ENCODE results near the gene ZFYVE26. TPM values are rescaled to one million over a fixed set of nuclear protein-coding genes. Genes with fewer than 3 reads are reported as not detected.
A peak's percentile ranks its signal among the peaks of the same experiment; 100 is the strongest.

The ZFYVE26 gene
- total RNA-seq, 2 experiments from 2014 or later = 28.2 to 30.1 TPM

GRCh38 chr14:67759916-67760315 is 56.5 kb downstream of the ZFYVE26 start:
- POLR2A ChIA-PET = no interaction called here
- no peak overlapping the region for H3K27ac Mint-ChIP-seq
- peaks cover 5% of the 10 kb centered on the region for H3K4me1 Mint-ChIP-seq
- DNase-seq (no peak), ATAC-seq (ENCODE audit: low read depth) (no peak)
- H3K27me3 Mint-ChIP-seq = no peaks in the 10 kb centered on the region
- H3K36me3 Mint-ChIP-seq = peaks cover 22% of the 10 kb centered on the region
- H3K9me3 Mint-ChIP-seq = no peaks in the 10 kb centered on the region
- H3K4me3 Mint-ChIP-seq = no peak overlapping the region

DNA sequence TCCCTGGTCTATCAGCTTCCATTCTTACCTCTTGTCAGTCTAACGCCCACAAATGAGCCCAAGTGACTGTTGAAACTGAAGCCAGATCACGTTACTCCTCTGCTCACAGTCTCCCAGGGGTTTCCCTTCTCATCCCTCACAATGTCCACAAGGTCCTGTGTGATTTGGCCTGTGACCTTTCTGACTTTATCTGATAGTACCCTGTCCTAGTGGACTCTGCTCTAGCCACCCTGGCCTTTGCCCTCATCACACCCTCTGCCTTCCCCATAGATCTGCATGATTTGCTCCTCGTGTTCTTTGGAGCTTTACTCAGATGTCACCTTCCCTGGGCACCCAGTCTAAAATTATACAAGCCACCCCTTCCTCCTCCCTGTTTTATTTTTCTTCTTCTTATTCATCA is 59.2 kb downstream of the ZFYVE26 start:
- POLR2A ChIA-PET = no interaction called here
- ATAC-seq (ENCODE audit: low read depth) (no peak), DNase-seq (no peak)
- Mint-ChIP-seq H3K4me1 (peaks cover 3% of the 10 kb centered on the region), H3K9me3 (no peaks in the 10 kb centered on the region), H3K27ac (no peak overlapping the region), H3K27me3 (no peaks in the 10 kb centered on the region), H3K36me3 (peaks cover 26% of the 10 kb centered on the region), H3K4me3 (no peak overlapping the region)

- POLR2A ChIA-PET = no interaction called here
- ATAC-seq (ENCODE audit: low read depth) = no peak
- peaks cover 28% of the 10 kb centered on the region for H3K36me3 Mint-ChIP-seq
- H3K27ac Mint-ChIP-seq = no peak overlapping the region
- DNase-seq = no peak
- H3K4me3 Mint-ChIP-seq = no peak overlapping the region
- no peaks in the 10 kb centered on the region for H3K9me3 Mint-ChIP-seq
- H3K27me3 Mint-ChIP-seq = no peaks in the 10 kb centered on the region
- no peaks in the 10 kb centered on the region for H3K4me1 Mint-ChIP-seq
Observed at GRCh38 chr14:67756496-67756895, 59.9 kb downstream of the ZFYVE26 start.

- Mint-ChIP-seq H3K4me1 (no peaks in the 10 kb centered on the region), H3K36me3 (peaks cover 37% of the 10 kb centered on the region), H3K4me3 (no peak overlapping the region), H3K27me3 (no peaks in the 10 kb centered on the region), H3K27ac (peak overlapping the region; percentile 69), H3K9me3 (no peaks in the 10 kb centered on the region)
- POLR2A ChIA-PET = no interaction called here
- ATAC-seq (ENCODE audit: low read depth) = no peak
- no peak for DNase-seq
Observed at GRCh38 chr14:67749341-67750084, 66.9 kb downstream of the ZFYVE26 start.

- POLR2A ChIA-PET = no interaction called here
- Mint-ChIP-seq H3K9me3 (no peaks in the 10 kb centered on the region), H3K27me3 (no peaks in the 10 kb centered on the region), H3K36me3 (peaks cover 30% of the 10 kb centered on the region), H3K4me1 (no peaks in the 10 kb centered on the region), H3K27ac (no peak overlapping the region), H3K4me3 (no peak overlapping the region)
- no peak for ATAC-seq (ENCODE audit: low read depth)
- no peak for DNase-seq
Observed at GRCh38 chr14:67748312-67748711, 68.1 kb downstream of the ZFYVE26 start.

- Mint-ChIP-seq H3K9me3 (no peaks in the 10 kb centered on the region), H3K27ac (no peak overlapping the region), H3K4me1 (no peaks in the 10 kb centered on the region), H3K36me3 (peaks cover 27% of the 10 kb centered on the region), H3K27me3 (no peaks in the 10 kb centered on the region), H3K4me3 (no peak overlapping the region)
- POLR2A ChIA-PET = no interaction called here
- no peak for DNase-seq
- peak; percentile 39 for ATAC-seq (ENCODE audit: low read depth)
Observed at GRCh38 chr14:67746927-67747326, 69.5 kb downstream of the ZFYVE26 start.

- Mint-ChIP-seq H3K27me3 (peaks cover 1% of the 10 kb centered on the region), H3K36me3 (peaks cover 23% of the 10 kb centered on the region), H3K27ac (no peak overlapping the region), H3K4me1 (no peaks in the 10 kb centered on the region), H3K9me3 (no peaks in the 10 kb centered on the region), H3K4me3 (no peak overlapping the region)
- POLR2A ChIA-PET = no interaction called here
- DNase-seq (no peak), ATAC-seq (ENCODE audit: low read depth) (no peak)
Observed at GRCh38 chr14:67744046-67744445, 72.3 kb downstream of the ZFYVE26 start.

GRCh38 chr14:67738740-67739504 is 77.5 kb downstream of the ZFYVE26 start:
- Mint-ChIP-seq H3K4me1 (no peaks in the 10 kb centered on the region), H3K27me3 (peaks cover 5% of the 10 kb centered on the region), H3K9me3 (no peaks in the 10 kb centered on the region), H3K27ac (no peak overlapping the region), H3K36me3 (no peaks in the 10 kb centered on the region), H3K4me3 (no peak overlapping the region)
- ATAC-seq (ENCODE audit: low read depth) = no peak
- POLR2A ChIA-PET = no interaction called here
- DNase-seq = no peak

- no peak overlapping the region for H3K4me3 Mint-ChIP-seq
- no peaks in the 10 kb centered on the region for H3K4me1 Mint-ChIP-seq
- peaks cover 5% of the 10 kb centered on the region for H3K27me3 Mint-ChIP-seq
- ATAC-seq (ENCODE audit: low read depth) (no peak), DNase-seq (no peak)
- no peak overlapping the region for H3K27ac Mint-ChIP-seq
- POLR2A ChIA-PET = no interaction called here
- no peaks in the 10 kb centered on the region for H3K36me3 Mint-ChIP-seq
- no peaks in the 10 kb centered on the region for H3K9me3 Mint-ChIP-seq
Observed at GRCh38 chr14:67736771-67737170, 79.6 kb downstream of the ZFYVE26 start.

DNA sequence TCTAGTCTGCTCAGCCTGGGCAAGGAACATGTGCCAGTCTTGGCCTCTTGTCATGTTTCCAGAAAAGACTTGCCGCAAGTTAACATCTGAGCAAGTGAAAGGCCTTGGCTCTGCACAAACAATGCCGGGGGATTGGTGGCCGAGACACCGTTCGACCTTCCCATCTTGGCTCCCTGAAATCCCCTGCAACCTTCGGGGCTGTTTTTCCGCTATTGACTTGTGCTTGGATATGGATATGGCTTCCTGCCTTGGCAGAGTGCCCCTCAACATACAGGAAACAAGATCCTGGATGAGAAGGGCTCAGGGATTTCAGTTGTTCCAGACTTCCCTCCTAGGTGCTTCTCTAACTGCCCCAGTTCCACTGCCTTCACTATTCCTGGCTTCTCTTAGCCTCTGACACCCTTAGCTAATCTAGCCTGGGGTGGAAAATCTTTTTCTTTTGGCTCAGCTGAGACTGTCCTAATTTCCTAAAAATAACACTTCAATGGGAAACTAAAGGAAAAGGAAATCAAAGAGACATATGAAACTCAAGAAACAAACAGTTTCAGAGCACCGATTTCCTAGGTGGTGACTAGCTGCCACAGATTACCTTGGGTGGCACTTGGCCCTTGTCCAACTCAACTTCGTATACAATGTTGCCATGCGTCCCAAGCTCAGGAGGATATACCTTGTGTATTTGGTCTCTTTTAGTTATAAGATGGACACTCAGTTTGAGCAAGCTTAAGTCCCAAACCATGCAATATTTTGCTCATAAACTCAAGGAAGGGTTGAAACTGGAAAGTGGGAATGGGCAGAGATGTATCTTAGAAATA is 80.8 kb downstream of the ZFYVE26 start:
- Mint-ChIP-seq H3K4me3 (no peak overlapping the region), H3K36me3 (no peaks in the 10 kb centered on the region), H3K9me3 (no peaks in the 10 kb centered on the region), H3K27me3 (peaks cover 5% of the 10 kb centered on the region), H3K27ac (no peak overlapping the region), H3K4me1 (no peaks in the 10 kb centered on the region)
- POLR2A ChIA-PET = no interaction called here
- DNase-seq (no peak), ATAC-seq (ENCODE audit: low read depth) (no peak)

DNA sequence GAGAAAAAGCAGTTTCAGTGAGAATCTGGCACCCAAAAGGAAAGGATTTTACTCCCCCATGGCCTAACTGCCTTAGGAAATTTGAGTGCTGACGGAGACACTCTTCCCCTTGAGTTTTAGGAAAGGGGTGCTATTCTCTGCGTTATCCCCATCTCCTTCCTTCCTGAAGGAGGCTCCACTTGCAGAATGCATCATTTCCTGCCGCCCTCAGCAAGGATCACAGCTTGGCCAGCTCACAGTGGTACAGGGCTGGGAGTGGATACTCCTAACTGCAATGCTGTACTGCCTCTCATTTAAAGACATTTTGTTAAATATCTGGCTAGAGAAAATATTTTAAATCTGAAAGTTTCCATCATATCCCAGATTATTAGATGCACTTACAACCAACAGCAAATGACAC is 81.7 kb downstream of the ZFYVE26 start:
- H3K4me3 Mint-ChIP-seq = no peak overlapping the region
- ATAC-seq (ENCODE audit: low read depth) = no peak
- H3K27ac Mint-ChIP-seq = no peak overlapping the region
- H3K36me3 Mint-ChIP-seq = no peaks in the 10 kb centered on the region
- no peak for DNase-seq
- no peaks in the 10 kb centered on the region for H3K9me3 Mint-ChIP-seq
- POLR2A ChIA-PET = no interaction called here
- peaks cover 5% of the 10 kb centered on the region for H3K27me3 Mint-ChIP-seq
- H3K4me1 Mint-ChIP-seq = no peaks in the 10 kb centered on the region

DNA sequence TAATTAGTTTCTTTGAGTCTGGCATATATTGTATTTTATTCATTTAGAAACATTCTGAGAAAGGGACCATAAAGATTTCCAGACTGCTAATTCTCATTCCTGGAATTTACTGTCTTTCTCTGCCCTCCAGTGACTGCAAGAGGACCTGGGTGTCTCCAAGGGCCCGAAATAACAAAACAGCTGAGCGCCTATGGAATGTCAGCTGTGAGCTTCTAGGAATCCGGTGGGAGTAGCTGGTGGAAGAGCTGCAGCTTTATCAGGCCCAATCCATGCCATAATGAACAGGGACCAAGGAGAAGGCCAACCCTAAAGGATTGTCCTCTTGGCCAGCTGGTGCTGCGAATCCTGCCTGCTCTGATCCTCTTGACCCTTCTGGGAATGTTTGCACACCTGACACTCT is 82.8 kb downstream of the ZFYVE26 start:
- H3K36me3 Mint-ChIP-seq = no peaks in the 10 kb centered on the region
- no peaks in the 10 kb centered on the region for H3K9me3 Mint-ChIP-seq
- H3K4me1 Mint-ChIP-seq = no peaks in the 10 kb centered on the region
- no peak overlapping the region for H3K27ac Mint-ChIP-seq
- no peak for DNase-seq
- POLR2A ChIA-PET = no interaction called here
- H3K4me3 Mint-ChIP-seq = no peak overlapping the region
- ATAC-seq (ENCODE audit: low read depth) = no peak
- H3K27me3 Mint-ChIP-seq = peaks cover 3% of the 10 kb centered on the region

GRCh38 chr14:67729072-67729885 is 87.1 kb downstream of the ZFYVE26 start:
- Mint-ChIP-seq H3K9me3 (peaks cover 2% of the 10 kb centered on the region), H3K27me3 (peaks cover 18% of the 10 kb centered on the region), H3K27ac (no peak overlapping the region), H3K36me3 (peaks cover 1% of the 10 kb centered on the region), H3K4me1 (no peaks in the 10 kb centered on the region), H3K4me3 (no peak overlapping the region)
- POLR2A ChIA-PET = no interaction called here
- DNase-seq = no peak
- ATAC-seq (ENCODE audit: low read depth) = no peak

Data from activated naive CD8-positive, alpha-beta T cell treated with anti-CD3 and anti-CD28 coated beads, Interleukin-2, amount 10 ng/mL, durations not matched to agents 7 days and 5 days (primary cell).